Stimulated activated effector memory CD8-positive, alpha-beta T cell treated with anti-CD3 and anti-CD28 coated beads, Interleukin-12 subunit alpha, Interleukin-12 subunit beta, amount 100 ng/mL, for 72 hours (primary cell): ENCODE data around the gene KRT78.

Source experiments
- ATAC-seq: fragments of 150-1000 bp; cut with Tn5 transposase; 2 replicates; pipeline ENCODE4 v1.10.0; 2021
- DNase-seq, 2 donors: peaks; one replicate each; pipeline ENCODE4 v3.0.0; 2021 to 2022; ENCODE audit warnings: low spot score in 2 of 2
- H3K27ac Mint-ChIP-seq: one replicate; pipeline ENCODE4 v1.8.0; 2022; ENCODE audit warnings: mild to moderate bottlenecking, mixed read lengths
- H3K36me3 Mint-ChIP-seq: one replicate; pipeline ENCODE4 v1.8.0; 2022; ENCODE audit warnings: mild to moderate bottlenecking, mixed read lengths
- H3K4me1 Mint-ChIP-seq: one replicate; pipeline ENCODE4 v1.8.0; 2022; ENCODE audit warnings: mixed read lengths
- H3K4me3 Mint-ChIP-seq: one replicate; pipeline ENCODE4 v1.8.0; 2022; ENCODE audit warnings: mild to moderate bottlenecking, mixed read lengths
- H3K9me3 Mint-ChIP-seq: one replicate; pipeline ENCODE4 v1.8.0; 2022; ENCODE audit warnings: mixed read lengths

Gene KRT78

GRCh38 chr12:52876372-52876771, 27.6 kb upstream of the KRT78 start:
- no peaks in the 10 kb centered on the region for H3K36me3 Mint-ChIP-seq
- ATAC-seq, result no peak
- no peak overlapping the region for H3K27ac Mint-ChIP-seq

GRCh38 chr12:52874573-52875435, 26.0 kb upstream of the KRT78 start:
- H3K4me3 Mint-ChIP-seq, result peak overlapping the region; percentile 80
- H3K4me1 Mint-ChIP-seq, result peaks cover 51% of the 10 kb centered on the region
- H3K27ac Mint-ChIP-seq, result peak overlapping the region; percentile 81
- DNase-seq (no peak), ATAC-seq (no peak)
- H3K36me3 Mint-ChIP-seq, result no peaks in the 10 kb centered on the region
- no peaks in the 10 kb centered on the region for H3K9me3 Mint-ChIP-seq

More at GRCh38 chr12:52876372-52876771, 27.6 kb upstream of the KRT78 start:
- Mint-ChIP-seq H3K4me1 (peaks cover 41% of the 10 kb centered on the region), H3K4me3 (no peak overlapping the region), H3K9me3 (no peaks in the 10 kb centered on the region)
- DNase-seq, result no peak

- peak overlapping the region; percentile 81 for H3K27ac Mint-ChIP-seq
- peak; percentile 49 to 67 for DNase-seq
- no peaks in the 10 kb centered on the region for H3K36me3 Mint-ChIP-seq
- H3K4me3 Mint-ChIP-seq, result peak overlapping the region; percentile 80
- peak; percentile 82 for ATAC-seq
- H3K4me1 Mint-ChIP-seq, result peaks cover 43% of the 10 kb centered on the region
- no peaks in the 10 kb centered on the region for H3K9me3 Mint-ChIP-seq
Measured at GRCh38 chr12:52873832-52874572, 25.2 kb upstream of the KRT78 start.

GRCh38 chr12:52873513-52873831, 24.7 kb upstream of the KRT78 start:
- DNase-seq, result no peak
- ATAC-seq, result no peak
- no peaks in the 10 kb centered on the region for H3K36me3 Mint-ChIP-seq
- peaks cover 39% of the 10 kb centered on the region for H3K4me1 Mint-ChIP-seq
- H3K27ac Mint-ChIP-seq, result peak overlapping the region; percentile 81
- H3K4me3 Mint-ChIP-seq, result peak overlapping the region; percentile 80
- H3K9me3 Mint-ChIP-seq, result no peaks in the 10 kb centered on the region

GRCh38 chr12:52872644-52873389, 24.0 kb upstream of the KRT78 start:
- Mint-ChIP-seq H3K27ac (peak overlapping the region; percentile 81), H3K9me3 (no peaks in the 10 kb centered on the region), H3K4me1 (peaks cover 40% of the 10 kb centered on the region), H3K4me3 (peak overlapping the region; percentile 80), H3K36me3 (no peaks in the 10 kb centered on the region)
- ATAC-seq (no peak), DNase-seq (no peak)

GRCh38 chr12:52871291-52872039, 22.7 kb upstream of the KRT78 start:
- peak; percentile 31 for ATAC-seq

GRCh38 chr12:52870361-52871290, 21.8 kb upstream of the KRT78 start:
- peak; percentile 66 for ATAC-seq
- no peak overlapping the region for H3K27ac Mint-ChIP-seq
- H3K36me3 Mint-ChIP-seq, result no peaks in the 10 kb centered on the region
- H3K9me3 Mint-ChIP-seq, result no peaks in the 10 kb centered on the region
- H3K4me1 Mint-ChIP-seq, result peaks cover 44% of the 10 kb centered on the region
- H3K4me3 Mint-ChIP-seq, result no peak overlapping the region
- DNase-seq, result peak; percentile 80 to 91

More at GRCh38 chr12:52871291-52872039, 22.7 kb upstream of the KRT78 start:
- Mint-ChIP-seq H3K4me3 (no peak overlapping the region), H3K27ac (no peak overlapping the region), H3K36me3 (no peaks in the 10 kb centered on the region), H3K4me1 (peaks cover 44% of the 10 kb centered on the region), H3K9me3 (no peaks in the 10 kb centered on the region)
- DNase-seq, result no peak

- DNase-seq, result no peak
- H3K9me3 Mint-ChIP-seq, result no peaks in the 10 kb centered on the region
- no peak for ATAC-seq
- peaks cover 22% of the 10 kb centered on the region for H3K4me1 Mint-ChIP-seq
- H3K4me3 Mint-ChIP-seq, result no peak overlapping the region
- H3K27ac Mint-ChIP-seq, result peak overlapping the region; percentile 34
- no peaks in the 10 kb centered on the region for H3K36me3 Mint-ChIP-seq
Measured at GRCh38 chr12:52867642-52868041, 18.8 kb upstream of the KRT78 start.

GRCh38 chr12:52867152-52867551, 18.4 kb upstream of the KRT78 start:
- no peak for DNase-seq
- no peak for ATAC-seq
- H3K36me3 Mint-ChIP-seq, result no peaks in the 10 kb centered on the region
- H3K4me3 Mint-ChIP-seq, result no peak overlapping the region
- peak overlapping the region; percentile 34 for H3K27ac Mint-ChIP-seq
- H3K9me3 Mint-ChIP-seq, result no peaks in the 10 kb centered on the region
- H3K4me1 Mint-ChIP-seq, result peaks cover 22% of the 10 kb centered on the region

GRCh38 chr12:52865090-52865944, 16.5 kb upstream of the KRT78 start:
- no peak overlapping the region for H3K4me3 Mint-ChIP-seq
- H3K27ac Mint-ChIP-seq, result peak overlapping the region; percentile 7
- peaks cover 10% of the 10 kb centered on the region for H3K4me1 Mint-ChIP-seq

GRCh38 chr12:52862023-52862422, 13.2 kb upstream of the KRT78 start:
- no peak for DNase-seq

More at GRCh38 chr12:52865090-52865944, 16.5 kb upstream of the KRT78 start:
- Mint-ChIP-seq H3K9me3 (no peaks in the 10 kb centered on the region), H3K36me3 (no peaks in the 10 kb centered on the region)
- DNase-seq (peak in 1 of 2 donors; percentile 57), ATAC-seq (peak; percentile 43)

GRCh38 chr12:52861511-52861910, 12.7 kb upstream of the KRT78 start:
- ATAC-seq, result no peak
- Mint-ChIP-seq H3K36me3 (no peaks in the 10 kb centered on the region), H3K4me3 (no peak overlapping the region), H3K9me3 (no peaks in the 10 kb centered on the region), H3K27ac (no peak overlapping the region), H3K4me1 (no peaks in the 10 kb centered on the region)
- DNase-seq, result no peak

More at GRCh38 chr12:52862023-52862422, 13.2 kb upstream of the KRT78 start:
- no peaks in the 10 kb centered on the region for H3K36me3 Mint-ChIP-seq
- no peak overlapping the region for H3K27ac Mint-ChIP-seq
- H3K4me3 Mint-ChIP-seq, result no peak overlapping the region
- no peaks in the 10 kb centered on the region for H3K9me3 Mint-ChIP-seq
- no peak for ATAC-seq
- H3K4me1 Mint-ChIP-seq, result no peaks in the 10 kb centered on the region

- no peak for DNase-seq
- no peak overlapping the region for H3K27ac Mint-ChIP-seq
- H3K9me3 Mint-ChIP-seq, result no peaks in the 10 kb centered on the region
- no peak for ATAC-seq
- no peaks in the 10 kb centered on the region for H3K36me3 Mint-ChIP-seq
- H3K4me3 Mint-ChIP-seq, result no peak overlapping the region
- H3K4me1 Mint-ChIP-seq, result no peaks in the 10 kb centered on the region
Measured at GRCh38 chr12:52860102-52860823, 11.5 kb upstream of the KRT78 start.
